Measurements from ENCODE around the gene SELPLG. TPM values are rescaled to one million over a fixed set of nuclear protein-coding genes. Genes with fewer than 3 reads are reported as not detected.

Gene SELPLG
- total RNA-seq, 2 donors from 2014 or later, result 2.5 to 4.4 TPM

DNA sequence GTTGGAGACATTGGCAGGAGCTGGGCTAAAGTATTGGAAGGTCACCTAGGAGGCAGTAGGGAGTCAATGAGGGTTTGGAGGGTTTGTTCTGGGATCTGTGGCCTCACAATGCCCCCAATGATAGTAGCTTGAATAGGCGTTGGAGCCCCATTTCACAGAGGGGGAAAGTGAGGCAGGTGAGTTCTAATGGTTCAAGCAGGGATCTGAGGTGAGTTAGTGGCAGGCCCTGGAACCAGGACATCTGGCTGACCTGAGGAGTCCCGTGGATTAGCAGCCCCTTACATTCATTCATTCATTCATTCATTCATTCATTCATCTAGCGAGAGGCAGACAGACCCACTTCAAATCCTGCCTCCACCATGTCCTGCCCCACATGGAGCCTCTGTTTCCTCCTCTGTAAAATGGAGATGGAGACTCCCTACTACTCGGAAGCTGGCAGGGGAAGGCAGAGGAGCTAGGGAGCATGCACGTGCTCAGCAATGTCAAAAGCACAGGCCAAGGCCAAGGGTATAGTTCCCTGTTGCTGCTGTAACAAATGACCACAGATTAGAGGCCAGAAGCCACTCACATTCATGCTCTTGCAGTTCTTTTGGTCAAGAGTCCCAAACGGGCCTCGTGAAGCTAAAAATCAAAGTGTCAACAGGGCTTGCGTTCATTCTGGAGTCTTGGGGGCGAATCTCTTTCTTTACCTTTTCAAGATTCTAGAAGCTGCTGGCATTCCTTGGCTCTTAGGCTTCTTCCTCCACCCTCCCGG is 33.6 kb downstream of the SELPLG start:
- intact Hi-C loops (cut with DNase I), result no loop called here
- Histone ChIP-seq H3K9ac (ENCODE audit: low read depth in 2 of 2, low read length in 2 of 2) (no peak overlapping the region), H3K36me3 (no peaks in the 10 kb centered on the region), H3K4me3 (no peak overlapping the region), H3K27me3 (no peaks in the 10 kb centered on the region), H3K27ac (no peak overlapping the region), H3K9me3 (no peaks in the 10 kb centered on the region), H3K4me1 (no peaks in the 10 kb centered on the region)
- DNase-seq, result no peak
- TF ChIP-seq, protein P1, sequence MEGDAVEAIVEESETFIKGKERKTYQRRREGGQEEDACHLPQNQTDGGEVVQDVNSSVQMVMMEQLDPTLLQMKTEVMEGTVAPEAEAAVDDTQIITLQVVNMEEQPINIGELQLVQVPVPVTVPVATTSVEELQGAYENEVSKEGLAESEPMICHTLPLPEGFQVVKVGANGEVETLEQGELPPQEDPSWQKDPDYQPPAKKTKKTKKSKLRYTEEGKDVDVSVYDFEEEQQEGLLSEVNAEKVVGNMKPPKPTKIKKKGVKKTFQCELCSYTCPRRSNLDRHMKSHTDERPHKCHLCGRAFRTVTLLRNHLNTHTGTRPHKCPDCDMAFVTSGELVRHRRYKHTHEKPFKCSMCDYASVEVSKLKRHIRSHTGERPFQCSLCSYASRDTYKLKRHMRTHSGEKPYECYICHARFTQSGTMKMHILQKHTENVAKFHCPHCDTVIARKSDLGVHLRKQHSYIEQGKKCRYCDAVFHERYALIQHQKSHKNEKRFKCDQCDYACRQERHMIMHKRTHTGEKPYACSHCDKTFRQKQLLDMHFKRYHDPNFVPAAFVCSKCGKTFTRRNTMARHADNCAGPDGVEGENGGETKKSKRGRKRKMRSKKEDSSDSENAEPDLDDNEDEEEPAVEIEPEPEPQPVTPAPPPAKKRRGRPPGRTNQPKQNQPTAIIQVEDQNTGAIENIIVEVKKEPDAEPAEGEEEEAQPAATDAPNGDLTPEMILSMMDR (IDR thresholded peaks at IDR 0.05), result no peak

DNA sequence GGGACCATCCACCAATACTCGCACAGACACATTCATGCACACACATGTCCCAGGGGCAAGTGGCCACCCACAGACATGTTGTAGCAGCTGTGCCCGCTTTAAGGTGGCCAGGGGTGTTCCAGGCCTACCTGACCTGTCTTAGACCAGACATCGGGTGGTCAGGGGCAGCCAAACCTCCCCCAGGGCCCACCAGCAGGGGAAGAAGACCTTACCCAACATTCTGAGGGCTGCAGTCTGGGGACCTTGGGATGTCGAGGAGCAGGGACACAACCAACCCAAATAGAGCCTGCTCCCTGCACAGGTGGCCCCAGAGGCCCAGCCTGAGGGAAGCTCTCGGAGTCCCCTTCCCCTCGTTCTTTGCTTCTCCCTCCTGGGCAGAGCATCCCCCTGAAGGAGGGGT is 34.2 kb downstream of the SELPLG start:
- no peaks in the 10 kb centered on the region for H3K27me3 ChIP-seq
- H3K4me3 ChIP-seq, result no peak overlapping the region
- H3K9me3 ChIP-seq, result no peaks in the 10 kb centered on the region
- intact Hi-C loops (cut with DNase I), result no loop called here
- no peak overlapping the region for H3K9ac ChIP-seq (ENCODE audit: low read depth in 2 of 2, low read length in 2 of 2)
- DNase-seq, result no peak
- TF ChIP-seq, protein P1 (IDR thresholded peaks at IDR 0.05), result no peak
- no peaks in the 10 kb centered on the region for H3K36me3 ChIP-seq
- H3K4me1 ChIP-seq, result no peaks in the 10 kb centered on the region
- no peak overlapping the region for H3K27ac ChIP-seq

- Histone ChIP-seq H3K4me1 (no peaks in the 10 kb centered on the region), H3K9ac (ENCODE audit: low read depth in 2 of 2, low read length in 2 of 2) (peak overlapping the region in 1 of 2 donors; percentile 34), H3K27ac (peak overlapping the region; percentile 47), H3K4me3 (no peak overlapping the region), H3K36me3 (no peaks in the 10 kb centered on the region), H3K27me3 (no peaks in the 10 kb centered on the region), H3K9me3 (no peaks in the 10 kb centered on the region)
- intact Hi-C loops (cut with DNase I), result no loop called here
- TF ChIP-seq, protein P1 (IDR thresholded peaks at IDR 0.05), result no peak
- no peak for DNase-seq
Measured at GRCh38 chr12:108598553-108599250, 35.0 kb downstream of the SELPLG start.

DNA sequence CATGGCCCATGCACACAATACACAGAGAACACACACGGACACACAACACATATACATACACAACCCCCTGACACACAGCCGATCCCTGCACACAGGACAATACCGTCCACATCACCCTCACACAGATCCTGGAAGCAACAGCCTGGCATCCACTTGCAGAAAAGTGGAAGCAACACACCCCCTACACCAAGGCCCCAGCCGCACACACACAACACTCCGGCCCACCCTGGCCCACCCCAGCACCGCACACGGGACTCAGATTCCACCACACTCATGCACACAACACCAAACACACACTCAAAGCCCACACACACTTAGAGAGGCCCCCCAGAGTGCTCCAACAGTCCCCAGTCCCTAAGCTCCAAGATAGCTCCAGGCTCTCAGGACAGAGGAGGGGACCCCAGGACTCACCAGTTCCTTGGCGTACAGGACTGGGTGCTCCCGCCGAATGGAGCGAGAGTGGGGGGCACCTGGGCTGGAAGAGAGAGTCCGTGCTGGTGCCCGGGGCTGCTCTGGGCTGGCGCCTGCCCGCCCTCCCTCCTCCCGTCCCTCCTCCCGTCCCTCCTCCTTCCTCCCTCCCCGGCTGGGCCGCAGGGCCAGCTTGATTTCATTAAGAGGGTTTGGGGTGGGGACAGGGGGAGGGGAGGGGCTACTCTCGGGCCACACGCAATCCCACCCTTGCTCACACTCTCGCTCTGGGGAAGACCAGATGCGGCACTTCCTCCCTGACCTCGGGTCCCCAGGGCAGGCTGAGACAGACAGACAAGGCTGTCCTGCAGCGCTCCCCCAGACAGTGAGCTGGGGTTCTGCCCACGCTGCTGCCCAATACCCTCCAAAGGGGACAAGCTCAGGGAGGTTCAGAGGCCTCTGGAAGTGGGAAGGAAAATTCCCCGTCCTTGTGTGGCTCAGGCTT is 35.9 kb downstream of the SELPLG start, which contains the start of gene TMEM119:
Gene TMEM119, minus strand, starts transcription at position 526 of the 913 bp plus-strand sequence. CDS start 5,701 bp downstream, outside the sequence.
- intact Hi-C loops (cut with DNase I), result no loop called here
- H3K4me3 ChIP-seq, result peak within 1 kb of the TSS; percentile 13
- H3K27me3 ChIP-seq, result no peaks in the 10 kb centered on the region
- H3K4me1 ChIP-seq, result no peaks in the 10 kb centered on the region
- H3K9me3 ChIP-seq, result no peaks in the 10 kb centered on the region
- no peaks in the 10 kb centered on the region for H3K36me3 ChIP-seq
- TF ChIP-seq, protein P1 (IDR thresholded peaks at IDR 0.05), result no peak
- peak within 1 kb of the TSS; percentile 34 to 50 for H3K9ac ChIP-seq (ENCODE audit: low read depth in 2 of 2, low read length in 2 of 2)
- DNase-seq, result peak; percentile 37
- H3K27ac ChIP-seq, result peak within 1 kb of the TSS; percentile 47

Measured in colonic mucosa (tissue), 4 donors.